GM10847 (cell line): ENCODE data around the gene TBX10.

Experiments
- POLR2A ChIP-seq: IDR thresholded peaks from 2 replicates; pipeline ENCODE4 v1.6.1; 2011; ENCODE audit not compliant: insufficient read length; ENCODE audit errors: extremely low read depth

The TBX10 gene

GRCh38 chr11:67628710-67629385 is 10.7 kb downstream of the TBX10 start:
- TF ChIP-seq POLR2A, result no peak

- no peak for TF ChIP-seq POLR2A
Measured at GRCh38 chr11:67627812-67628624, 11.5 kb downstream of the TBX10 start.

GRCh38 chr11:67627441-67627811 is 12.1 kb downstream of the TBX10 start:
- no peak for TF ChIP-seq POLR2A

GRCh38 chr11:67626970-67627369 is 12.6 kb downstream of the TBX10 start:
- TF ChIP-seq POLR2A, result no peak

GRCh38 chr11:67617243-67617953 is 22.2 kb downstream of the TBX10 start:
- no peak for TF ChIP-seq POLR2A

GRCh38 chr11:67616431-67617242 is 22.9 kb downstream of the TBX10 start:
- TF ChIP-seq POLR2A, result no peak

GRCh38 chr11:67615728-67616430 is 23.7 kb downstream of the TBX10 start:
- no peak for TF ChIP-seq POLR2A

GRCh38 chr11:67614730-67615714 is 24.5 kb downstream of the TBX10 start:
- no peak for TF ChIP-seq POLR2A

GRCh38 chr11:67613960-67614715 is 25.4 kb downstream of the TBX10 start:
- TF ChIP-seq POLR2A, result peak; percentile 47

- no peak for TF ChIP-seq POLR2A
Measured at GRCh38 chr11:67613313-67613959, 26.1 kb downstream of the TBX10 start.

- TF ChIP-seq POLR2A, result no peak
Measured at GRCh38 chr11:67612751-67613150, 26.8 kb downstream of the TBX10 start.
